HCT116 (cell line): ENCODE data around the gene OTUB2. TPM values are rescaled to one million over a fixed set of nuclear protein-coding genes. Genes with fewer than 3 reads are reported as not detected.

ENCODE experiments used
- ATAC-seq: fragments of 200-7000 bp; cut with Tn5 transposase; 2 replicates; pipeline ENCODE4 v1.9.1; 2020; ENCODE audit warnings: mild to moderate bottlenecking, moderate library complexity
- BruUV-seq: library from RNA; stranded (reverse); fragments of 400-500 nt; replicated peaks from 2 replicates; lab custom pipeline; 2021; lab: Mats Ljungman, UMichigan
- CTCF ChIA-PET: fragments of 300-600 bp; sonication (Branson Sonifier 250); formaldehyde crosslinking; loops from one replicate; lab custom pipeline; 2021; ENCODE audit warnings: antibody characterized with exemption; lab: Charles Lee
- POLR2A ChIA-PET: fragments of 300-600, 350-600 bp; sonication (Branson Sonifier 250); formaldehyde crosslinking; loops from one replicate; lab custom pipeline; 2021; ENCODE audit warnings: antibody characterized with exemption; lab: Charles Lee
- RAD21 ChIA-PET, 2 experiments: fragments of 300-600 bp; sonication (Branson Sonifier 250); formaldehyde crosslinking; loops; one replicate each; lab custom pipeline; 2023; ENCODE audit warnings: low total read pairs in 2 of 2; ENCODE audit not compliant: uncharacterized antibody in 2 of 2, unreplicated experiment in 2 of 2, low non-redundant PET in 1 of 2; lab: Charles Lee
- DNase-seq: peaks from one replicate; pipeline ENCODE4 v3.0.0-alpha.2; 2010; ENCODE audit warnings: low read depth, low spot score
- H2AFZ ChIP-seq: fragments of 200-600 bp; shearing (Covaris generic), sonication (generic); 2 replicates; pipeline ENCODE4 v1.6.1; 2017; ENCODE audit warnings: low read depth, mixed run types, mixed read lengths, antibody characterized with exemption, low read length; ENCODE audit not compliant: poor library complexity, severe bottlenecking
- H3K27ac ChIP-seq: 2 replicates; pipeline ENCODE4 v1.5.1; 2012; ENCODE audit warnings: low read depth, low read length
- H3K27me3 ChIP-seq: fragments of 200-600 bp; sonication (generic); 2 replicates; pipeline ENCODE4 v1.6.1; 2016; ENCODE audit warnings: mixed run types, low read length, mixed read lengths; ENCODE audit not compliant: insufficient read depth
- H3K36me3 ChIP-seq, 2 experiments: fragments of 200-500 bp in 1 of 2; fragments of 200-600 bp in 1 of 2; sonication (Bioruptor generic) in 1 of 2; sonication (generic) in 1 of 2; 2 replicates each; pipeline versions ENCODE4 v1.5.1 to v1.6.1; 2014 to 2016; ENCODE audit warnings: low read length in 2 of 2, inconsistent platforms in 1 of 2, mixed read lengths in 1 of 2, mixed run types in 1 of 2; ENCODE audit not compliant: insufficient read depth in 2 of 2, control insufficient read depth in 1 of 2
- H3K4me1 ChIP-seq, 2 experiments: fragments of 200-600 bp in 1 of 2; sonication (generic) in 1 of 2; 2 replicates each; pipeline versions ENCODE4 v1.5.1 to v1.6.1; 2012 to 2017; ENCODE audit warnings: low read length in 2 of 2, inconsistent platforms in 1 of 2, mild to moderate bottlenecking in 1 of 2, mixed read lengths in 1 of 2, mixed run types in 1 of 2, moderate library complexity in 1 of 2; ENCODE audit not compliant: insufficient read depth in 2 of 2, control insufficient read depth in 1 of 2
- H3K4me2 ChIP-seq: fragments of 200-600 bp; sonication (generic); 2 replicates; pipeline ENCODE4 v1.6.1; 2017; ENCODE audit warnings: mixed run types, low read length, mixed read lengths
- H3K4me3 ChIP-seq, 2 experiments: fragments of 200-600 bp in 1 of 2; sonication (generic) in 1 of 2; replicated peaks in 1 of 2; 2 replicates each; pipeline ENCODE4 v1.5.1; 2011 to 2016; ENCODE audit warnings: low read length in 2 of 2, control low read depth in 1 of 2, low read depth in 1 of 2, mild to moderate bottlenecking in 1 of 2, mixed read lengths in 1 of 2, mixed run types in 1 of 2
- H3K79me2 ChIP-seq: fragments of 200-600 bp; sonication (generic); 2 replicates; pipeline ENCODE4 v1.6.1; 2017; ENCODE audit warnings: mild to moderate bottlenecking, mixed run types, low read length, moderate library complexity, mixed read lengths; ENCODE audit not compliant: insufficient read depth
- H3K9ac ChIP-seq: fragments of 200-600 bp; sonication (generic); 2 replicates; pipeline ENCODE4 v1.6.1; 2016; ENCODE audit warnings: low read length, mixed read lengths
- H3K9me2 ChIP-seq: fragments of 200-600 bp; sonication (generic), shearing (Covaris generic); 2 replicates; pipeline ENCODE4 v1.6.1; 2017; ENCODE audit warnings: mixed run types, mild to moderate bottlenecking, moderate library complexity; ENCODE audit not compliant: insufficient read depth
- H3K9me3 ChIP-seq, 2 experiments: fragments of 200-500 bp in 1 of 2; fragments of 200-600 bp in 1 of 2; sonication (Bioruptor generic) in 1 of 2; sonication (generic) in 1 of 2; 2 replicates each; pipeline ENCODE4 v1.6.1; 2014 to 2017; ENCODE audit warnings: low read length in 2 of 2, mixed read lengths in 2 of 2, inconsistent platforms in 1 of 2, low read depth in 1 of 2, mild to moderate bottlenecking in 1 of 2, mixed run types in 1 of 2, moderate library complexity in 1 of 2; ENCODE audit not compliant: control insufficient read depth in 1 of 2, insufficient read depth in 1 of 2
- H4K20me1 ChIP-seq: fragments of 200-600 bp; sonication (generic), shearing (Covaris generic); 2 replicates; pipeline ENCODE4 v1.6.1; 2017; ENCODE audit warnings: mixed run types, mild to moderate bottlenecking, moderate library complexity; ENCODE audit not compliant: insufficient read depth
- ELF1 ChIP-seq: IDR thresholded peaks from 2 replicates; pipeline ENCODE4 v1.6.1; 2012; ENCODE audit warnings: low read depth, borderline replicate concordance
- EZH2 ChIP-seq: fragments of 200-600 bp; sonication (generic); IDR thresholded peaks from 2 replicates; pipeline ENCODE4 v1.6.1; 2017; ENCODE audit warnings: antibody characterized with exemption, mixed run types
- FOSL1 ChIP-seq: IDR thresholded peaks from 2 replicates; pipeline ENCODE4 v1.6.1; 2012; ENCODE audit warnings: low read depth
- JUND ChIP-seq: IDR thresholded peaks from 2 replicates; pipeline ENCODE4 v1.6.1; 2012
- MAX ChIP-seq: IDR thresholded peaks from 2 replicates; pipeline ENCODE4 v1.6.1; 2012
- POLR2A ChIP-seq: IDR thresholded peaks from 2 replicates; pipeline ENCODE4 v1.7.0; 2011; ENCODE audit warnings: borderline replicate concordance; ENCODE audit not compliant: insufficient read depth, insufficient read length; ENCODE audit errors: extremely low read depth
- POLR2AphosphoS5 ChIP-seq: IDR thresholded peaks from 2 replicates; pipeline ENCODE4 v1.6.1; 2011; ENCODE audit warnings: mild to moderate bottlenecking, low read depth, low read length, moderate library complexity
- RAD21 ChIP-seq: IDR thresholded peaks from 2 replicates; pipeline ENCODE4 v1.6.1; 2012; ENCODE audit warnings: low read depth, mild to moderate bottlenecking
- REST ChIP-seq: IDR thresholded peaks from 2 replicates; pipeline ENCODE4 v1.6.1; 2012; ENCODE audit warnings: low read depth
- SIN3A ChIP-seq: IDR thresholded peaks from 2 replicates; pipeline ENCODE4 v1.6.1; 2012; ENCODE audit warnings: low read depth
- SP1 ChIP-seq: IDR thresholded peaks from 2 replicates; pipeline ENCODE4 v1.6.1; 2012; ENCODE audit warnings: low read depth
- SRF ChIP-seq: IDR thresholded peaks from 2 replicates; pipeline ENCODE4 v1.6.1; 2012; ENCODE audit warnings: low read depth
- TCF7L2 ChIP-seq: IDR thresholded peaks from 2 replicates; pipeline ENCODE4 v1.7.0; 2011; ENCODE audit warnings: borderline replicate concordance, inconsistent platforms; ENCODE audit not compliant: insufficient read depth, insufficient read length; ENCODE audit errors: extremely low read depth
- ZBTB33 ChIP-seq: IDR thresholded peaks from 2 replicates; pipeline ENCODE4 v1.6.1; 2011; ENCODE audit warnings: mild to moderate bottlenecking, low read length, moderate library complexity; ENCODE audit not compliant: insufficient replicate concordance; ENCODE audit errors: extremely low read depth
- ZFX ChIP-seq: fragments of 450-650 bp; IDR thresholded peaks from 2 replicates; pipeline ENCODE4 v1.6.1; 2017
- ZNF274 ChIP-seq: fragments of 200-500 bp; sonication (Bioruptor generic); IDR thresholded peaks from 2 replicates; pipeline ENCODE4 v1.6.1; 2014; ENCODE audit warnings: mild to moderate bottlenecking, low read depth, low read length, inconsistent platforms
- intact Hi-C: fragments of 100-400 bp; cut with micrococcal nuclease; formaldehyde crosslinking; loops from 2 replicates; pipeline ENCODE4 v1.10.0; 2022
- total RNA-seq: library from RNA; stranded (reverse); gene quantifications from one replicate; pipeline ENCODE4 v1.2.1, GENCODE V29; 2021; ENCODE audit not compliant: unreplicated experiment

Gene OTUB2
- total RNA-seq, 1 experiment from 2014 or later = 6.6 TPM

GRCh38 chr14:94001016-94001415 lies 25.1 kb upstream of the OTUB2 start:
- H2AFZ ChIP-seq = no peak overlapping the region
- no peaks in the 10 kb centered on the region for H3K36me3 ChIP-seq
- intact Hi-C loops = loop anchor here (1.0 to 10.0 kb wide), 2 partner anchors 61 to 346 kb away; no protein-coding TSS in a partner anchor
- peaks cover 0 to 19% of the 10 kb centered on the region in 2 experiments; a peak in 2 of 4 replicates for H3K4me1 ChIP-seq
- no peak overlapping the region; the same call in 1 of the 2 replicates for H3K27ac ChIP-seq
- no peaks in the 10 kb centered on the region for H3K27me3 ChIP-seq
- no peaks in the 10 kb centered on the region for H3K79me2 ChIP-seq
- TF ChIP-seq RAD21 = no peak
- no peak for TF ChIP-seq POLR2A
- no peak for TF ChIP-seq ZFX
- no peak for TF ChIP-seq EZH2
- no peak for TF ChIP-seq MAX
- TF ChIP-seq SIN3A = no peak
- no peak for TF ChIP-seq ELF1
- no peak for TF ChIP-seq FOSL1
- TF ChIP-seq POLR2AphosphoS5 = no peak
- no peak for TF ChIP-seq SRF
- TF ChIP-seq JUND = no peak
- TF ChIP-seq TCF7L2 = no peak
- TF ChIP-seq REST = no peak
- TF ChIP-seq ZBTB33 = no peak
- TF ChIP-seq ZNF274 = no peak
- no peak for TF ChIP-seq SP1
- TF ChIP-seq, all 23 proteins: peak for 0
- ChIA-PET RAD21 (interaction anchor here (1.1 to 2.2 kb wide), 2 partner anchors 61 kb away, joined by 7 to 11 read pairs; no protein-coding TSS in a partner anchor), CTCF (interaction anchor here (0.7 to 10.4 kb wide), 5 partner anchors 10 to 65 kb away, joined by 3 to 121 read pairs (median 6); partner anchors contain the start of gene OTUB2), POLR2A (no interaction called here)
- H3K4me2 ChIP-seq = no peak overlapping the region
- H4K20me1 ChIP-seq = no peaks in the 10 kb centered on the region
- H3K4me3 ChIP-seq = no peak overlapping the region
- H3K9ac ChIP-seq = no peak overlapping the region
- no peaks in the 10 kb centered on the region for H3K9me2 ChIP-seq
- DNase-seq (no peak), ATAC-seq (no peak)
- BruUV-seq = no TSS peak
- no peaks in the 10 kb centered on the region for H3K9me3 ChIP-seq
